Right lobe of liver (tissue), 6 donors: Measurements from ENCODE around the gene DIMT1. TPM values are rescaled to one million over a fixed set of nuclear protein-coding genes. Genes with fewer than 3 reads are reported as not detected.

Experiments used
- ATAC-seq, 4 donors: fragments of 200-7000 bp; cut with Tn5 transposase; one replicate each; pipeline ENCODE4 v1.9.1; 2020; ENCODE audit warnings: mild to moderate bottlenecking in 4 of 4, moderate library complexity in 4 of 4
- DNase-seq, 3 donors: peaks; one replicate each; pipeline ENCODE4 v3.0.0-alpha.2; 2020
- H3K27ac ChIP-seq, 3 donors: fragments of 200-600 bp; one replicate each; pipeline ENCODE4 v1.8.0; 2022
- H3K27me3 ChIP-seq, 2 donors: fragments of 200-600 bp; one replicate each; pipeline ENCODE4 v1.8.0; 2022
- H3K36me3 ChIP-seq, 4 donors: fragments of 200-600 bp; sonication (generic) in 1 of 4; one replicate each; pipeline versions ENCODE4 v1.5.1 to v1.8.0; 2017 to 2022; ENCODE audit warnings: control low read depth in 1 of 4
- H3K4me1 ChIP-seq, 4 donors: fragments of 200-600 bp; sonication (generic) in 1 of 4; one replicate each; pipeline versions ENCODE4 v1.5.1 to v1.8.0; 2017 to 2022; ENCODE audit warnings: control low read depth in 1 of 4
- H3K4me3 ChIP-seq, 3 donors: fragments of 200-600 bp; one replicate each; pipeline ENCODE4 v1.8.0; 2022
- H3K9me3 ChIP-seq, 4 donors: fragments of 200-600 bp; sonication (generic) in 1 of 4; one replicate each; pipeline versions ENCODE4 v1.5.1 to v1.8.0; 2017 to 2022; ENCODE audit warnings: control low read depth in 1 of 4
- POLR2A ChIP-seq: fragments of 450-650 bp; IDR thresholded peaks from one replicate; pipeline ENCODE4 v1.6.1; 2017; ENCODE audit warnings: antibody characterized with exemption, mild to moderate bottlenecking
- WGBS: methylation state at CpG from one replicate; pipeline ENCODE4 v1.1.6; 2018; ENCODE audit warnings: low coverage, low lambda C conversion rate; ENCODE audit not compliant: insufficient coverage; ENCODE audit errors: missing lambda C conversion rate; 5-methylcytosine and 5-hydroxymethylcytosine counted together
- intact Hi-C, 2 donors: fragments of 100-400 bp; cut with DNase I; formaldehyde crosslinking; loops; one replicate each; pipeline versions ENCODE4 v1.11.2 to v1.14.1; 2022
- small RNA-seq, 2 experiments: library from RNA; depleted of rRNA; stranded (forward); fragments of <200 nt; gene quantifications; one replicate each; pipeline ENCODE3, GENCODE V24; 2016
- total RNA-seq, 6 experiments: library from RNA; depleted of rRNA in 2 of 6; stranded (reverse); fragments of >200 nt in 2 of 6; fragmentation: NEBNext Ultra II Directional in 3 of 6; extraction: Animal tissue kit (Norgen Biotek cat#: 25700) in 3 of 6; gene quantifications; one replicate each; pipeline versions ENCODE4 v1.1.0 to v1.2.4, GENCODE V29; 2016 to 2023
- TF ChIP-seq, protein P1 (sequence below), 4 donors: fragments of 200-600 bp in 3 of 4; fragments of 450-650 bp in 1 of 4; IDR thresholded peaks; one replicate each; pipeline versions ENCODE4 v1.5.1 to v1.8.0; 2016 to 2022; ENCODE audit warnings: antibody characterized with exemption in 4 of 4, mild to moderate bottlenecking in 2 of 4
- donor health status: DM: no; HTN: yes; CAD: no.
- donor health status: DM: no; HTN: no; CAD: no.
- donor health status: DM: no; HTN: no; CAD: no.
- donor health status: DM: no; HTN: yes; CAD: no.
- donor health status: DM: no; HTN: yes; CAD: no.

Gene DIMT1
- total RNA-seq, 6 experiments from 2014 or later = 3.5 to 14.4 (median 8.9) TPM

DNA sequence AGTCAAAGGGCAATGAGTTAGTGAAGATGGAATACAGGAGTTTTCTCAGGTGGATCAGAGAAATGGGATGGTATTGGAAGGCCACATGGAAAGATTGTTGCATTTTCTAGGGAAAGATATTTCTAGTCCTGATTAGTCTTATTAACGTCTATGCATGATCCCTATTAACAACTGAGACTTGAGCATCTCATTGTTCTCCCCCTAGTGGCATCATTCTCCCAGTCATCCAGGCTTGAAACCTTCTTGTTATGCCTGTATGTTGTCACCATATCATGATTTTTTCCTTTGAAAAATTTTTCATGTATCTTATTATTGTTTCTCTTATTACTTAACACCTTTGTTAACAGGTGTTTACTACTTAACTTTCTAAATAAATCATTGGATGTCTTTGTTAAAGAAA lies 63.3 kb downstream of the DIMT1 start:
- H3K4me1 ChIP-seq = no peaks in the 10 kb centered on the region
- DNase-seq (no peak), ATAC-seq (peak in 1 of 4 donors; percentile 48)
- no peaks in the 10 kb centered on the region for H3K9me3 ChIP-seq
- intact Hi-C loops = no loop called here
- TF ChIP-seq, protein P1, sequence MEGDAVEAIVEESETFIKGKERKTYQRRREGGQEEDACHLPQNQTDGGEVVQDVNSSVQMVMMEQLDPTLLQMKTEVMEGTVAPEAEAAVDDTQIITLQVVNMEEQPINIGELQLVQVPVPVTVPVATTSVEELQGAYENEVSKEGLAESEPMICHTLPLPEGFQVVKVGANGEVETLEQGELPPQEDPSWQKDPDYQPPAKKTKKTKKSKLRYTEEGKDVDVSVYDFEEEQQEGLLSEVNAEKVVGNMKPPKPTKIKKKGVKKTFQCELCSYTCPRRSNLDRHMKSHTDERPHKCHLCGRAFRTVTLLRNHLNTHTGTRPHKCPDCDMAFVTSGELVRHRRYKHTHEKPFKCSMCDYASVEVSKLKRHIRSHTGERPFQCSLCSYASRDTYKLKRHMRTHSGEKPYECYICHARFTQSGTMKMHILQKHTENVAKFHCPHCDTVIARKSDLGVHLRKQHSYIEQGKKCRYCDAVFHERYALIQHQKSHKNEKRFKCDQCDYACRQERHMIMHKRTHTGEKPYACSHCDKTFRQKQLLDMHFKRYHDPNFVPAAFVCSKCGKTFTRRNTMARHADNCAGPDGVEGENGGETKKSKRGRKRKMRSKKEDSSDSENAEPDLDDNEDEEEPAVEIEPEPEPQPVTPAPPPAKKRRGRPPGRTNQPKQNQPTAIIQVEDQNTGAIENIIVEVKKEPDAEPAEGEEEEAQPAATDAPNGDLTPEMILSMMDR (IDR thresholded peaks at IDR 0.05) = peak in 3 of 4 donors; percentile 27 to 36 (median 28)
- no peak for TF ChIP-seq POLR2A
- no peak overlapping the region for H3K27ac ChIP-seq
- H3K27me3 ChIP-seq = no peaks in the 10 kb centered on the region
- H3K4me3 ChIP-seq = no peak overlapping the region
- no peaks in the 10 kb centered on the region for H3K36me3 ChIP-seq
- WGBS = 44% methylated on average over 1 of the region's 1 CpG

Small RNAs within 50 kb of the gene (small RNA-seq; reads per million reads assigned to genes)
- 0 reads per million in 2 experiments for gene RNU6-661P

Other genes starting within 250 kb of the DIMT1 start
- gene KIF2A, start 97.7 kb downstream of the DIMT1 start, total RNA-seq = 10 to 100 TPM in 1 of 6 experiments, 1 to 10 TPM in 5; 4.9 to 10.2 (median 6.7) TPM
- 10 to 100 TPM in 4 of 6 experiments, 1 to 10 TPM in 2; 8.3 to 15.7 (median 13.6) TPM for gene IPO11, start 8.9 kb upstream of the DIMT1 start, total RNA-seq
- 1 to 10 TPM in 4 of 6 experiments, under 1 TPM in 2; 0.37 to 1.7 (median 1.1) TPM for gene LRRC70, start 174.9 kb upstream of the DIMT1 start, total RNA-seq